Stimulated activated CD4-positive, alpha-beta T cell treated with anti-CD3 and anti-CD28 coated beads, Interleukin-12 subunit alpha, Interleukin-12 subunit beta, amount 100 ng/mL, for 24 hours (primary cell): ENCODE measurements around the gene DRD2.

ENCODE experiments used
- DNase-seq, 2 experiments: peaks; one replicate each; pipeline ENCODE4 v3.0.0-alpha.2; 2020; ENCODE audit warnings: low read depth in 2 of 2

Gene DRD2

GRCh38 chr11:113400631-113401230 lies 74.5 kb downstream of the DRD2 start:
- DNase-seq = no peak

GRCh38 chr11:113398669-113399430 lies 76.3 kb downstream of the DRD2 start:
- no peak for DNase-seq

- no peak for DNase-seq
Measured at GRCh38 chr11:113397821-113398220, 77.4 kb downstream of the DRD2 start.

- DNase-seq = no peak
Measured at GRCh38 chr11:113397212-113397611, 78.0 kb downstream of the DRD2 start.

GRCh38 chr11:113396690-113397089 lies 78.5 kb downstream of the DRD2 start:
- no peak for DNase-seq

GRCh38 chr11:113395782-113396336 lies 79.3 kb downstream of the DRD2 start:
- DNase-seq = no peak

- DNase-seq = no peak
Measured at GRCh38 chr11:113394919-113395318, 80.3 kb downstream of the DRD2 start.

GRCh38 chr11:113393501-113393985 lies 81.7 kb downstream of the DRD2 start:
- DNase-seq = no peak

GRCh38 chr11:113392236-113392921 lies 82.8 kb downstream of the DRD2 start:
- no peak for DNase-seq

- DNase-seq = no peak
Measured at GRCh38 chr11:113389272-113389671, 85.9 kb downstream of the DRD2 start.

GRCh38 chr11:113387605-113388211 lies 87.5 kb downstream of the DRD2 start, which contains the start of gene ANKK1:
Gene ANKK1 (plus strand): TSS chr11:113387779. CDS start chr11:113387885, 106 bp downstream.
- DNase-seq = no peak

- DNase-seq = no peak
Measured at GRCh38 chr11:113386866-113387265, 88.3 kb downstream of the DRD2 start.

GRCh38 chr11:113385749-113386148 lies 89.4 kb downstream of the DRD2 start:
- no peak for DNase-seq

- no peak for DNase-seq
Measured at GRCh38 chr11:113384551-113384950, 90.6 kb downstream of the DRD2 start.

- no peak for DNase-seq
Measured at GRCh38 chr11:113382121-113382520, 93.1 kb downstream of the DRD2 start.

- no peak for DNase-seq
Measured at GRCh38 chr11:113378692-113379091, 96.5 kb downstream of the DRD2 start.

- DNase-seq = no peak
Measured at GRCh38 chr11:113377681-113378412, 97.4 kb downstream of the DRD2 start.

GRCh38 chr11:113376156-113376555 lies 99.0 kb downstream of the DRD2 start:
- DNase-seq = no peak

GRCh38 chr11:113375402-113375801 lies 99.8 kb downstream of the DRD2 start:
- DNase-seq = no peak

GRCh38 chr11:113373981-113374560 lies 101.1 kb downstream of the DRD2 start:
- DNase-seq = no peak

GRCh38 chr11:113373306-113373705 lies 101.9 kb downstream of the DRD2 start:
- no peak for DNase-seq
